ENCODE measurements around the gene CREB5. TPM values are rescaled to one million over a fixed set of nuclear protein-coding genes. Genes with fewer than 3 reads are reported as not detected.

The CREB5 gene
- total RNA-seq, 1 experiment from 2014 or later, result 0.49 TPM

- H3K4me3 ChIP-seq (replicated peaks in 1 of 2; ENCODE audit: low read depth in 1 of 2, low read length in 2 of 2), result no peak overlapping the region
- no peak overlapping the region for H3K4me2 ChIP-seq (ENCODE audit: low read length)
- RAD21 ChIA-PET (ENCODE audit: low non-redundant PET in 1 of 2, low total read pairs in 2 of 2, uncharacterized antibody in 2 of 2, unreplicated experiment in 2 of 2), result no interaction called here
- H4K20me1 ChIP-seq (ENCODE audit: insufficient read depth), result no peaks in the 10 kb centered on the region
- no peak overlapping the region for H2AFZ ChIP-seq (ENCODE audit: low read depth, low read length, poor library complexity, severe bottlenecking)
- no peaks in the 10 kb centered on the region for H3K79me2 ChIP-seq (ENCODE audit: insufficient read depth, low read length)
- no TSS peak for BruUV-seq (replicated peaks)
- no peak overlapping the region for H3K9ac ChIP-seq (ENCODE audit: low read length)
- no peaks in the 10 kb centered on the region for H3K9me2 ChIP-seq (ENCODE audit: insufficient read depth)
- ATAC-seq (no peak), DNase-seq (ENCODE audit: low read depth, low spot score) (no peak)
- POLR2A ChIA-PET, result no interaction called here
- TF ChIP-seq SIN3A (IDR thresholded peaks at IDR 0.05; ENCODE audit: low read depth), result no peak
- TF ChIP-seq POLR2A (IDR thresholded peaks at IDR 0.05; ENCODE audit: borderline replicate concordance, extremely low read depth, insufficient read depth, insufficient read length), result no peak
- TF ChIP-seq EZH2 (IDR thresholded peaks at IDR 0.05), result no peak
- TF ChIP-seq YY1 (IDR thresholded peaks at IDR 0.05; ENCODE audit: extremely low read depth, insufficient replicate concordance, low read depth, low read length), result no peak
- no peak for TF ChIP-seq MAX (IDR thresholded peaks at IDR 0.05)
- no peak for TF ChIP-seq ZNF274 (IDR thresholded peaks at IDR 0.05; ENCODE audit: low read depth, low read length)
- TF ChIP-seq, protein P1, sequence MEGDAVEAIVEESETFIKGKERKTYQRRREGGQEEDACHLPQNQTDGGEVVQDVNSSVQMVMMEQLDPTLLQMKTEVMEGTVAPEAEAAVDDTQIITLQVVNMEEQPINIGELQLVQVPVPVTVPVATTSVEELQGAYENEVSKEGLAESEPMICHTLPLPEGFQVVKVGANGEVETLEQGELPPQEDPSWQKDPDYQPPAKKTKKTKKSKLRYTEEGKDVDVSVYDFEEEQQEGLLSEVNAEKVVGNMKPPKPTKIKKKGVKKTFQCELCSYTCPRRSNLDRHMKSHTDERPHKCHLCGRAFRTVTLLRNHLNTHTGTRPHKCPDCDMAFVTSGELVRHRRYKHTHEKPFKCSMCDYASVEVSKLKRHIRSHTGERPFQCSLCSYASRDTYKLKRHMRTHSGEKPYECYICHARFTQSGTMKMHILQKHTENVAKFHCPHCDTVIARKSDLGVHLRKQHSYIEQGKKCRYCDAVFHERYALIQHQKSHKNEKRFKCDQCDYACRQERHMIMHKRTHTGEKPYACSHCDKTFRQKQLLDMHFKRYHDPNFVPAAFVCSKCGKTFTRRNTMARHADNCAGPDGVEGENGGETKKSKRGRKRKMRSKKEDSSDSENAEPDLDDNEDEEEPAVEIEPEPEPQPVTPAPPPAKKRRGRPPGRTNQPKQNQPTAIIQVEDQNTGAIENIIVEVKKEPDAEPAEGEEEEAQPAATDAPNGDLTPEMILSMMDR (IDR thresholded peaks at IDR 0.05 in 2 of 3, conservative IDR thresholded peaks at IDR 0.05 in 1 of 3; ENCODE audit: borderline replicate concordance in 1 of 3, insufficient read depth in 1 of 3, low read depth in 2 of 3, low read length in 2 of 3), result no peak
- no peak for TF ChIP-seq EGR1 (IDR thresholded peaks at IDR 0.05; ENCODE audit: low read depth)
- TF ChIP-seq ZFX (IDR thresholded peaks at IDR 0.05), result no peak
- no peak for TF ChIP-seq ELF1 (IDR thresholded peaks at IDR 0.05; ENCODE audit: borderline replicate concordance, low read depth)
- CTCF ChIA-PET, result no interaction called here
- H3K27me3 ChIP-seq (ENCODE audit: insufficient read depth, low read length), result peaks cover 76% of the 10 kb centered on the region
- no peaks in the 10 kb centered on the region for H3K36me3 ChIP-seq (ENCODE audit: control insufficient read depth in 1 of 2, insufficient read depth in 2 of 2, low read length in 2 of 2)
- intact Hi-C loops (cut with micrococcal nuclease), result no loop called here
- H3K4me1 ChIP-seq (ENCODE audit: control insufficient read depth in 1 of 2, insufficient read depth in 2 of 2, low read length in 2 of 2), result no peaks in the 10 kb centered on the region
- no peaks in the 10 kb centered on the region for H3K9me3 ChIP-seq (ENCODE audit: control insufficient read depth in 1 of 2, insufficient read depth in 1 of 2, low read depth in 1 of 2, low read length in 2 of 2)
- no peak overlapping the region for H3K27ac ChIP-seq (ENCODE audit: low read depth, low read length)
These were observed 137.7 kb downstream of the CREB5 start for GRCh38 chr7:28549998-28550397.
